Neural progenitor cell (in vitro differentiated cells): Measurements from ENCODE around the gene PLCH2.

Source experiments
- EZH2 ChIP-seq: fragments of 200-600 bp; sonication (generic); IDR thresholded peaks from 2 replicates; pipeline ENCODE4 v1.6.1; 2017; ENCODE audit warnings: antibody characterized with exemption, mild to moderate bottlenecking, moderate library complexity
- EZH2phosphoT487 ChIP-seq: fragments of 200-600 bp; sonication (generic); IDR thresholded peaks from 2 replicates; pipeline ENCODE4 v1.6.1; 2017; ENCODE audit warnings: antibody characterized with exemption
- TF ChIP-seq, protein P1 (sequence below): fragments of 200-600 bp; sonication (generic); IDR thresholded peaks from 2 replicates; pipeline ENCODE4 v1.5.1; 2017; ENCODE audit warnings: antibody characterized with exemption, mild to moderate bottlenecking

GRCh38 chr1:2545754-2546514, 69.8 kb downstream of the PLCH2 start:
- TF ChIP-seq, protein P1, sequence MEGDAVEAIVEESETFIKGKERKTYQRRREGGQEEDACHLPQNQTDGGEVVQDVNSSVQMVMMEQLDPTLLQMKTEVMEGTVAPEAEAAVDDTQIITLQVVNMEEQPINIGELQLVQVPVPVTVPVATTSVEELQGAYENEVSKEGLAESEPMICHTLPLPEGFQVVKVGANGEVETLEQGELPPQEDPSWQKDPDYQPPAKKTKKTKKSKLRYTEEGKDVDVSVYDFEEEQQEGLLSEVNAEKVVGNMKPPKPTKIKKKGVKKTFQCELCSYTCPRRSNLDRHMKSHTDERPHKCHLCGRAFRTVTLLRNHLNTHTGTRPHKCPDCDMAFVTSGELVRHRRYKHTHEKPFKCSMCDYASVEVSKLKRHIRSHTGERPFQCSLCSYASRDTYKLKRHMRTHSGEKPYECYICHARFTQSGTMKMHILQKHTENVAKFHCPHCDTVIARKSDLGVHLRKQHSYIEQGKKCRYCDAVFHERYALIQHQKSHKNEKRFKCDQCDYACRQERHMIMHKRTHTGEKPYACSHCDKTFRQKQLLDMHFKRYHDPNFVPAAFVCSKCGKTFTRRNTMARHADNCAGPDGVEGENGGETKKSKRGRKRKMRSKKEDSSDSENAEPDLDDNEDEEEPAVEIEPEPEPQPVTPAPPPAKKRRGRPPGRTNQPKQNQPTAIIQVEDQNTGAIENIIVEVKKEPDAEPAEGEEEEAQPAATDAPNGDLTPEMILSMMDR: no peak
- TF ChIP-seq EZH2 (no peak), EZH2phosphoT487 (no peak)
